B cell (primary cell): Measurements from ENCODE around the gene MAP4K5. TPM values are rescaled to one million over a fixed set of nuclear protein-coding genes. Genes with fewer than 3 reads are reported as not detected.

Experiments
- ATAC-seq: fragments of 200-7000 bp; cut with Tn5 transposase; one replicate; pipeline ENCODE4 v1.10.0; 2021; ENCODE audit warnings: low read depth, mild to moderate bottlenecking, moderate number of reproducible peaks, moderate library complexity
- CTCF ChIA-PET: fragments of 350-600 bp; sonication (Branson Sonifier 250); formaldehyde crosslinking; loops from one replicate; lab custom pipeline; 2021; ENCODE audit warnings: antibody characterized with exemption, inconsistent platforms; lab: Charles Lee
- POLR2A ChIA-PET: fragments of 350-600 bp; sonication (Branson Sonifier 250); formaldehyde crosslinking; loops from one replicate; lab custom pipeline; 2021; ENCODE audit warnings: antibody characterized with exemption; lab: Charles Lee
- DNase-seq: peaks from one replicate; pipeline ENCODE4 v3.0.0; 2013
- H2AFZ ChIP-seq: 2 replicates; pipeline ENCODE4 v1.6.1; 2012; ENCODE audit warnings: mild to moderate bottlenecking, low read depth, low read length; ENCODE audit not compliant: insufficient read depth, poor library complexity, severe bottlenecking
- H3K27ac ChIP-seq, 2 donors: 1 replicate in 1 of 2; 2 replicates in 1 of 2; pipeline ENCODE4 v1.5.1; 2012 to 2013; ENCODE audit warnings: low read length in 2 of 2, mild to moderate bottlenecking in 2 of 2, moderate library complexity in 1 of 2
- H3K27me3 ChIP-seq, 4 experiments: fragments of 200-600 bp in 1 of 4; sonication (generic) in 1 of 4; replicated peaks in 1 of 4; 1 replicate in 2 of 4; 2 replicates in 2 of 4; pipeline versions ENCODE4 v1.6.1 to v1.7.0; 2013 to 2016; ENCODE audit warnings: low read length in 3 of 4, mild to moderate bottlenecking in 2 of 4, mixed read lengths in 1 of 4, moderate library complexity in 1 of 4; ENCODE audit not compliant: insufficient read depth in 4 of 4, control insufficient read depth in 3 of 4; ENCODE audit errors: control extremely low read depth in 1 of 4
- H3K36me3 ChIP-seq, 2 experiments: replicated peaks in 1 of 2; 1 replicate in 1 of 2; 2 replicates in 1 of 2; pipeline versions ENCODE4 v1.6.1 to v1.7.1; 2013; ENCODE audit warnings: low read length in 1 of 2; ENCODE audit not compliant: insufficient read depth in 2 of 2, control insufficient read depth in 1 of 2; ENCODE audit errors: control extremely low read depth in 1 of 2, extremely low read depth in 1 of 2
- H3K4me1 ChIP-seq, 2 donors: fragments of 200-600 bp in 1 of 2; sonication (generic) in 1 of 2; 1 replicate in 1 of 2; 2 replicates in 1 of 2; pipeline versions ENCODE4 v1.5.1 to v1.6.1; 2013 to 2017; ENCODE audit warnings: low read length in 2 of 2; ENCODE audit not compliant: control insufficient read depth in 2 of 2, insufficient read depth in 2 of 2
- H3K4me2 ChIP-seq: replicated peaks from 2 replicates; pipeline ENCODE3; 2012; ENCODE audit warnings: mild to moderate bottlenecking, low read depth, low read length; ENCODE audit not compliant: poor library complexity, severe bottlenecking
- H3K4me3 ChIP-seq, 5 experiments: fragments of 200-600 bp in 1 of 5; sonication (generic) in 1 of 5; 1 replicate in 3 of 5; 2 replicates in 2 of 5; pipeline versions ENCODE4 v1.5.1 to v1.7.0; 2011 to 2016; ENCODE audit warnings: low read length in 4 of 5, mild to moderate bottlenecking in 4 of 5, low read depth in 2 of 5, control low read depth in 1 of 5, moderate library complexity in 1 of 5; ENCODE audit not compliant: insufficient read depth in 1 of 5; ENCODE audit errors: control extremely low read depth in 1 of 5, extremely low read depth in 1 of 5
- H3K79me2 ChIP-seq: fragments of 200-600 bp; sonication (generic); one replicate; pipeline ENCODE4 v1.6.0; 2016; ENCODE audit warnings: low read length; ENCODE audit not compliant: control insufficient read depth, insufficient read depth
- H3K9ac ChIP-seq: fragments of 200-600 bp; sonication (generic); 2 replicates; pipeline ENCODE4 v1.6.1; 2017; ENCODE audit warnings: mild to moderate bottlenecking, low read length, moderate library complexity
- H3K9me3 ChIP-seq, 3 donors: one replicate each; pipeline versions ENCODE4 v1.6.1 to v1.7.1; 2013; ENCODE audit warnings: low read length in 2 of 3; ENCODE audit not compliant: control insufficient read depth in 2 of 3, insufficient read depth in 1 of 3; ENCODE audit errors: control extremely low read depth in 1 of 3
- H4K20me1 ChIP-seq: 2 replicates; pipeline ENCODE4 v1.6.0; 2012; ENCODE audit warnings: mild to moderate bottlenecking, low read length; ENCODE audit not compliant: insufficient read depth, control insufficient read depth, poor library complexity, severe bottlenecking
- H3K27ac Mint-ChIP-seq: one replicate; pipeline ENCODE4 v1.8.0; 2021; ENCODE audit warnings: mixed read lengths
- H3K27me3 Mint-ChIP-seq: one replicate; pipeline ENCODE4 v1.8.0; 2021; ENCODE audit warnings: mixed read lengths
- H3K4me1 Mint-ChIP-seq: one replicate; pipeline ENCODE4 v1.8.0; 2021; ENCODE audit warnings: mixed read lengths
- H3K4me3 Mint-ChIP-seq: one replicate; pipeline ENCODE4 v1.8.0; 2021; ENCODE audit warnings: mixed read lengths
- H3K9me3 Mint-ChIP-seq: one replicate; pipeline ENCODE4 v1.8.0; 2022; ENCODE audit warnings: mixed read lengths; ENCODE audit not compliant: insufficient read depth
- CTCF ChIP-seq: fragments of 200-600 bp; IDR thresholded peaks from one replicate; pipeline ENCODE4 v1.8.0; 2022; ENCODE audit warnings: antibody characterized with exemption, mild to moderate bottlenecking
- EZH2 ChIP-seq: IDR thresholded peaks from 2 replicates; pipeline ENCODE4 v1.6.1; 2012; ENCODE audit warnings: borderline replicate concordance, low read depth, mild to moderate bottlenecking, moderate library complexity, low read length; ENCODE audit not compliant: insufficient read depth, poor library complexity, severe bottlenecking
- WGBS: methylation state at CpG from one replicate; pipeline ENCODE4 v1.1.5; 2013; ENCODE audit warnings: missing lambda C conversion rate; ENCODE audit not compliant: insufficient coverage; 5-methylcytosine and 5-hydroxymethylcytosine counted together
- intact Hi-C: fragments of 100-400 bp; cut with micrococcal nuclease; formaldehyde crosslinking; loops from one replicate; pipeline ENCODE4 v1.10.0; 2022
- polyA plus RNA-seq: library from polyadenylated mRNA; depleted of rRNA; stranded (reverse); fragments of >200 nt; gene quantifications from 2 replicates; pipeline ENCODE4 v1.2.3, GENCODE V29; 2012
- total RNA-seq, 2 donors: library from RNA; stranded (reverse); fragments of 120-200 nt in 1 of 2; gene quantifications; 1 replicate in 1 of 2; 2 replicates in 1 of 2; pipeline versions ENCODE4 v1.2.3 to v1.2.4, GENCODE V29; 2013 to 2022

The MAP4K5 gene
- total and polyA plus RNA-seq, 2 donors (not counting 1 experiment from before 2014, with no cell fraction given), result 14.1 to 60.0 TPM

GRCh38 chr14:50573862-50574261 is 41.5 kb upstream of the MAP4K5 start:
- H2AFZ ChIP-seq, result no peak overlapping the region
- H3K79me2 ChIP-seq, result no peaks in the 10 kb centered on the region
- H3K27me3 Mint-ChIP-seq, result peaks cover 6% of the 10 kb centered on the region
- H3K27ac ChIP-seq, result no peak overlapping the region
- no peaks in the 10 kb centered on the region for H4K20me1 ChIP-seq
- no peak overlapping the region for H3K27ac Mint-ChIP-seq
- H3K4me3 ChIP-seq, result no peak overlapping the region
- DNase-seq (no peak), ATAC-seq (no peak)
- no peak for TF ChIP-seq CTCF
- no peak for TF ChIP-seq EZH2
- H3K4me1 Mint-ChIP-seq, result no peaks in the 10 kb centered on the region
- H3K9ac ChIP-seq, result no peak overlapping the region
- peaks cover 6% of the 10 kb centered on the region for H3K9me3 Mint-ChIP-seq
- H3K4me3 Mint-ChIP-seq, result no peak overlapping the region
- POLR2A ChIA-PET, result no interaction called here
- no peaks in the 10 kb centered on the region for H3K27me3 ChIP-seq
- no peaks in the 10 kb centered on the region for H3K4me1 ChIP-seq
- H3K36me3 ChIP-seq, result no peaks in the 10 kb centered on the region
- intact Hi-C loops, result loop anchor here (10.0 kb wide), 1 partner anchor 1789 kb away; no protein-coding TSS in a partner anchor
- no CpG with 5 or more reads among the region's 2 CpGs for WGBS
- H3K4me2 ChIP-seq, result no peak overlapping the region
- peaks cover 8 to 22% (median 10%) of the 10 kb centered on the region in 3 donors for H3K9me3 ChIP-seq
- CTCF ChIA-PET, result no interaction called here

GRCh38 chr14:50569714-50570274 is 37.4 kb upstream of the MAP4K5 start:
- H3K27me3 Mint-ChIP-seq, result peaks cover 6% of the 10 kb centered on the region

More at GRCh38 chr14:50569714-50570274, 37.4 kb upstream of the MAP4K5 start:
- Histone ChIP-seq H4K20me1 (no peaks in the 10 kb centered on the region), H3K4me2 (no peak overlapping the region), H3K27me3 (no peaks in the 10 kb centered on the region), H3K4me3 (no peak overlapping the region), H3K36me3 (no peaks in the 10 kb centered on the region), H3K4me1 (no peaks in the 10 kb centered on the region), H2AFZ (no peak overlapping the region), H3K9me3 (peaks cover 8 to 24% (median 13%) of the 10 kb centered on the region in 3 donors), H3K79me2 (no peaks in the 10 kb centered on the region), H3K9ac (no peak overlapping the region), H3K27ac (no peak overlapping the region)
- POLR2A ChIA-PET, result no interaction called here
- DNase-seq (no peak), ATAC-seq (no peak)
- CTCF ChIA-PET, result interaction anchor here (0.6 to 1.0 kb wide), 2 partner anchors 34 to 290 kb away, joined by 3 to 4 read pairs; no protein-coding TSS in a partner anchor
- Mint-ChIP-seq H3K4me3 (no peak overlapping the region), H3K4me1 (no peaks in the 10 kb centered on the region), H3K9me3 (peaks cover 9% of the 10 kb centered on the region), H3K27ac (no peak overlapping the region)
- TF ChIP-seq CTCF (no peak), EZH2 (no peak)
- intact Hi-C loops, result loop anchor here (10.0 kb wide), 1 partner anchor 1785 kb away; no protein-coding TSS in a partner anchor
